K562 (cell line): ENCODE measurements around the gene SPTBN4. TPM values are rescaled to one million over a fixed set of nuclear protein-coding genes. Genes with fewer than 3 reads are reported as not detected.

Experiments used
- ATAC-seq: fragments of 200-7000 bp; cut with Tn5 transposase; 3 replicates; pipeline ENCODE4 v1.9.1; 2020; ENCODE audit warnings: moderate library complexity
- BruUV-seq: library from RNA; stranded (reverse); fragments of 400-500 nt; replicated peaks from 2 replicates; lab custom pipeline; 2021; lab: Mats Ljungman, UMichigan
- CTCF ChIA-PET: fragments of 300-600 bp; formaldehyde crosslinking; extraction: SDS; loops from one replicate; lab custom pipeline; 2021; ENCODE audit warnings: low intra/inter-chr PET ratio; lab: Yijun Ruan, JAX
- POLR2A ChIA-PET: fragments of 300-600, 350-650 bp; sonication (Branson Sonifier 250); formaldehyde crosslinking; extraction: SDS; loops from one replicate; lab custom pipeline; 2021; ENCODE audit warnings: antibody characterized with exemption, inconsistent platforms; lab: Yijun Ruan, JAX
- DNase-seq, 4 experiments: peaks; one replicate each; pipeline versions ENCODE4 v3.0.0 to v3.0.0-alpha.2; 2011 to 2018; ENCODE audit warnings: low spot score in 3 of 4, mixed read lengths in 3 of 4; ENCODE audit errors: extremely low read depth in 1 of 4
- FAIRE-seq: peaks from 2 replicates; lab custom pipeline; 2011; peaks lifted over from hg19 to GRCh38; lab: Jason Lieb, UNC
- H2AFZ ChIP-seq: 2 replicates; pipeline ENCODE4 v1.6.0; 2011; ENCODE audit warnings: low read depth, low read length, control low read depth, inconsistent platforms
- H3K27ac ChIP-seq: fragments of 200-600 bp; 3 replicates; pipeline ENCODE4 v1.8.0; 2011; ENCODE audit warnings: low read depth, mild to moderate bottlenecking, control low read depth, inconsistent platforms, low read length, moderate library complexity, mixed read lengths; ENCODE audit errors: extremely low read depth
- H3K27me3 ChIP-seq, 2 experiments: fragments of 300-600 bp in 1 of 2; 2 replicates in 1 of 2; 3 replicates in 1 of 2; pipeline versions ENCODE4 v1.6.0 to v1.8.0; 2011; ENCODE audit warnings: inconsistent platforms in 2 of 2, low read length in 2 of 2, mild to moderate bottlenecking in 1 of 2, mixed read lengths in 1 of 2, moderate library complexity in 1 of 2; ENCODE audit not compliant: control insufficient read depth in 2 of 2, insufficient read depth in 2 of 2
- H3K36me3 ChIP-seq: fragments of 300-600 bp; 3 replicates; pipeline ENCODE4 v1.8.0; 2011; ENCODE audit warnings: mild to moderate bottlenecking, low read length, inconsistent platforms; ENCODE audit not compliant: control insufficient read depth, insufficient read depth
- H3K4me1 ChIP-seq, 2 experiments: fragments of 200-600 bp in 1 of 2; replicated peaks in 1 of 2; 2 replicates in 1 of 2; 3 replicates in 1 of 2; pipeline versions ENCODE4 v1.5.1 to v1.8.0; 2011; ENCODE audit warnings: inconsistent platforms in 2 of 2, low read length in 2 of 2, mild to moderate bottlenecking in 1 of 2, mixed read lengths in 1 of 2, moderate library complexity in 1 of 2; ENCODE audit not compliant: control insufficient read depth in 2 of 2, insufficient read depth in 2 of 2
- H3K4me2 ChIP-seq: 2 replicates; pipeline ENCODE4 v1.6.1; 2011; ENCODE audit warnings: low read length, control low read depth, inconsistent platforms, mixed read lengths; ENCODE audit not compliant: insufficient read depth
- H3K4me3 ChIP-seq: fragments of 200-600 bp; sonication (generic), shearing (Covaris generic); 2 replicates; pipeline ENCODE4 v1.5.1; 2016; ENCODE audit warnings: control low read depth, inconsistent platforms
- H3K79me2 ChIP-seq: fragments of 200-600 bp; 3 replicates; pipeline ENCODE4 v1.8.0; 2011; ENCODE audit warnings: low read length, inconsistent platforms; ENCODE audit not compliant: control insufficient read depth, insufficient read depth
- H3K9ac ChIP-seq, 2 experiments: 2 replicates each; pipeline versions ENCODE4 v1.6.0 to v1.6.1; 2011; ENCODE audit warnings: low read depth in 2 of 2, low read length in 2 of 2, control low read depth in 1 of 2, inconsistent platforms in 1 of 2, mild to moderate bottlenecking in 1 of 2, mixed read lengths in 1 of 2; ENCODE audit not compliant: insufficient read depth in 1 of 2
- H3K9me1 ChIP-seq: one replicate; pipeline ENCODE4 v1.6.0; 2011; ENCODE audit warnings: inconsistent platforms, mild to moderate bottlenecking, low read length, moderate library complexity; ENCODE audit not compliant: control insufficient read depth, insufficient read depth
- H3K9me3 ChIP-seq: replicated peaks from 2 replicates; pipeline ENCODE4 v1.5.1; 2011; ENCODE audit warnings: low read depth, low read length, inconsistent platforms; ENCODE audit not compliant: control insufficient read depth, insufficient read depth
- H4K20me1 ChIP-seq: replicated peaks from 2 replicates; pipeline ENCODE4 v1.6.1; 2011; ENCODE audit warnings: low read length, inconsistent platforms, mixed read lengths; ENCODE audit not compliant: control insufficient read depth, insufficient read depth
- CBFA2T3 ChIP-seq: fragments of 450-650 bp; IDR thresholded peaks from 2 replicates; pipeline ENCODE4 v1.6.1; 2017
- CBX3 ChIP-seq, 2 experiments: IDR thresholded peaks; 1 replicate in 1 of 2; 2 replicates in 1 of 2; pipeline ENCODE4 v1.6.1; 2012; ENCODE audit warnings: inconsistent platforms in 2 of 2, low read length in 2 of 2, borderline replicate concordance in 1 of 2, control low read depth in 1 of 2
- FUS ChIP-seq: fragments of 200-400 bp; formaldehyde crosslinking; optimal IDR thresholded peaks from 2 replicates; pipeline ENCODE3; 2017; ENCODE audit warnings: low read depth, low read length
- GATA2 ChIP-seq: sonication (generic); formaldehyde crosslinking; IDR thresholded peaks from 2 replicates; pipeline ENCODE4 v1.4.0; 2020; ENCODE audit warnings: mild to moderate bottlenecking, missing genetic modification reagents
- GTF2E2 ChIP-seq: fragments of 200-800 bp; sonication (Bioruptor generic); IDR thresholded peaks from 2 replicates; pipeline ENCODE4 v1.6.1; 2016; ENCODE audit warnings: missing genetic modification characterization, missing compliant biosample characterization
- ID3 ChIP-seq, 2 experiments: fragments of 250-450 bp in 1 of 2; fragments of 450-650 bp in 1 of 2; sonication (Bioruptor Pico) in 1 of 2; IDR thresholded peaks; 2 replicates each; pipeline versions ENCODE4 v1.6.1 to v1.8.0; 2016 to 2021; ENCODE audit warnings: mild to moderate bottlenecking in 2 of 2, moderate library complexity in 2 of 2, missing compliant biosample characterization in 1 of 2, missing genetic modification characterization in 1 of 2
- NFYB ChIP-seq: IDR thresholded peaks from 2 replicates; pipeline ENCODE4 v1.6.1; 2011; ENCODE audit warnings: mild to moderate bottlenecking, moderate library complexity; ENCODE audit not compliant: insufficient read length; ENCODE audit errors: extremely low read depth
- POLR2B ChIP-seq: fragments of 450-650 bp; IDR thresholded peaks from 2 replicates; pipeline ENCODE4 v1.6.1; 2018; ENCODE audit warnings: low read depth; ENCODE audit not compliant: partially characterized antibody
- PPARD ChIP-seq: fragments of 250-450 bp; sonication (Bioruptor Pico); IDR thresholded peaks from 2 replicates; pipeline ENCODE4 v1.8.0; 2022; ENCODE audit warnings: inconsistent platforms, mild to moderate bottlenecking, moderate library complexity
- RAD51 ChIP-seq: fragments of 450-650 bp; IDR thresholded peaks from 2 replicates; pipeline ENCODE4 v1.7.1; 2016; ENCODE audit warnings: low read depth, mild to moderate bottlenecking, borderline replicate concordance
- TAF7 ChIP-seq: fragments of 450-650 bp; IDR thresholded peaks from 2 replicates; pipeline ENCODE4 v1.6.1; 2016; ENCODE audit warnings: missing genetic modification characterization, missing compliant biosample characterization
- USF1 ChIP-seq: sonication (generic); formaldehyde crosslinking; IDR thresholded peaks from 2 replicates; pipeline ENCODE4 v1.9.0; 2022; ENCODE audit warnings: mild to moderate bottlenecking, missing genetic modification reagents
- ZBTB7A ChIP-seq: IDR thresholded peaks from 2 replicates; pipeline ENCODE4 v1.6.1; 2011; ENCODE audit warnings: low read depth, mild to moderate bottlenecking, low read length, moderate library complexity, borderline replicate concordance; ENCODE audit not compliant: control insufficient read depth
- ZNF174 ChIP-seq: fragments of 250-450 bp; sonication (Bioruptor Pico); IDR thresholded peaks from 2 replicates; pipeline ENCODE4 v1.4.0; 2020; ENCODE audit warnings: mild to moderate bottlenecking
- ZNF77 ChIP-seq: fragments of 250-450 bp; sonication (Bioruptor Pico); IDR thresholded peaks from 2 replicates; pipeline ENCODE4 v1.5.0; 2020
- WGBS: fragments of 100-300 bp; shearing (Covaris generic); methylation state at CpG from one replicate; pipeline ENCODE4 v1.1.6; 2016; ENCODE audit warnings: low coverage, mixed read lengths; ENCODE audit not compliant: insufficient coverage; ENCODE audit errors: missing lambda C conversion rate; 5-methylcytosine and 5-hydroxymethylcytosine counted together
- in situ Hi-C: fragments of 300-500 bp; cut with MboI; formaldehyde crosslinking; loops from 4 replicates; pipeline ENCODE4 v1.15.0; 2018; ENCODE audit warnings: inconsistent platforms, mixed read lengths
- intact Hi-C: fragments of 100-400 bp; cut with micrococcal nuclease; formaldehyde crosslinking; loops from 2 replicates; pipeline ENCODE4 v1.14.2; 2022
- polyA plus RNA-seq, 8 experiments: library from polyadenylated mRNA; depleted of rRNA in 4 of 8; stranded (reverse) in 5 of 8; unstranded in 3 of 8; fragments of >200 nt; fragmentation: Nextera tagmentation in 2 of 8; fragmentation: Illumina TruSeq in 1 of 8; extraction: Ambion mirVana in 2 of 8; extraction: Trizol in 1 of 8; gene quantifications; 2 replicates each; pipeline versions ENCODE4 v1.2.1 to v1.2.3, GENCODE V29; 2011 to 2014; ENCODE audit warnings: inconsistent platforms in 1 of 8, missing spikeins in 1 of 8
- total RNA-seq, 7 experiments: library from RNA; depleted of rRNA in 6 of 7; stranded (reverse); fragments of >200 nt in 6 of 7; fragmentation: Illumina TruSeq in 2 of 7; extraction: Trizol in 2 of 7; gene quantifications; 2 replicates each; pipeline versions ENCODE4 v1.2.1 to v1.2.3, GENCODE V29; 2011 to 2021; ENCODE audit warnings: low replicate concordance in 1 of 7
- TF ChIP-seq, protein P1 (sequence below): sonication (generic); formaldehyde crosslinking; IDR thresholded peaks from 2 replicates; pipeline ENCODE4 v1.4.0; 2020; ENCODE audit warnings: mild to moderate bottlenecking, missing genetic modification reagents

The SPTBN4 gene
- total and polyA plus RNA-seq, 9 of the 15 experiments (the other 6 are each of a cell fraction or from before 2014, with no cell fraction given) = 0.01 to 1.5 (median 0.86) TPM

- Histone ChIP-seq H2AFZ (no peak overlapping the region), H3K9ac (no peak overlapping the region), H3K9me3 (no peaks in the 10 kb centered on the region), H3K4me1 (peaks cover 11 to 50% of the 10 kb centered on the region in 2 experiments; a peak in 4 of 5 replicates), H3K4me3 (no peak overlapping the region), H3K27ac (no peak overlapping the region), H3K79me2 (peaks cover under 1% of the 10 kb centered on the region; the same call in 1 of the 3 replicates), H4K20me1 (no peaks in the 10 kb centered on the region), H3K4me2 (no peak overlapping the region), H3K27me3 (no peaks in the 10 kb centered on the region), H3K9me1 (no peaks in the 10 kb centered on the region), H3K36me3 (no peaks in the 10 kb centered on the region)
- BruUV-seq = no TSS peak
- WGBS = 70% methylated on average over 4 of the region's 4 CpGs
- FAIRE-seq (peak; percentile 84), DNase-seq (peak in 2 of 4 experiments; percentile 47 to 48), ATAC-seq (peak; percentile 70)
- intact Hi-C loops = no loop called here
- in situ Hi-C loops = no loop called here
- ChIA-PET CTCF (no interaction called here), POLR2A (interaction anchor here (0.7 to 0.8 kb wide), 2 partner anchors 104 to 128 kb away, joined by 3 to 4 read pairs; no protein-coding TSS in a partner anchor)
- TF ChIP-seq ID3 (CRISPR knock-in tag; IDR thresholded peaks at IDR 0.05) (no peak), ID3 (tag; IDR thresholded peaks at IDR 0.05) (no peak), ZNF174 (CRISPR knock-in tag) (no peak), USF1 (CRISPR knock-in tag) (peak; percentile 91), FUS (no peak), ZNF77 (no peak), NFYB (peak; percentile 62), PPARD (CRISPR knock-in tag) (no peak), CBFA2T3 (no peak), GTF2E2 (tag) (no peak), ZBTB7A (no peak), RAD51 (peak; percentile 86), TAF7 (no peak), POLR2B (no peak), CBX3 (IDR thresholded peaks at IDR 0.05; ENCODE audit: borderline replicate concordance in 1 of 2, low read length in 2 of 2) (no peak), GATA2 (CRISPR knock-in tag) (no peak)
- TF ChIP-seq, protein P1, sequence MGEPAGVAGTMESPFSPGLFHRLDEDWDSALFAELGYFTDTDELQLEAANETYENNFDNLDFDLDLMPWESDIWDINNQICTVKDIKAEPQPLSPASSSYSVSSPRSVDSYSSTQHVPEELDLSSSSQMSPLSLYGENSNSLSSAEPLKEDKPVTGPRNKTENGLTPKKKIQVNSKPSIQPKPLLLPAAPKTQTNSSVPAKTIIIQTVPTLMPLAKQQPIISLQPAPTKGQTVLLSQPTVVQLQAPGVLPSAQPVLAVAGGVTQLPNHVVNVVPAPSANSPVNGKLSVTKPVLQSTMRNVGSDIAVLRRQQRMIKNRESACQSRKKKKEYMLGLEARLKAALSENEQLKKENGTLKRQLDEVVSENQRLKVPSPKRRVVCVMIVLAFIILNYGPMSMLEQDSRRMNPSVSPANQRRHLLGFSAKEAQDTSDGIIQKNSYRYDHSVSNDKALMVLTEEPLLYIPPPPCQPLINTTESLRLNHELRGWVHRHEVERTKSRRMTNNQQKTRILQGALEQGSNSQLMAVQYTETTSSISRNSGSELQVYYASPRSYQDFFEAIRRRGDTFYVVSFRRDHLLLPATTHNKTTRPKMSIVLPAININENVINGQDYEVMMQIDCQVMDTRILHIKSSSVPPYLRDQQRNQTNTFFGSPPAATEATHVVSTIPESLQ (CRISPR knock-in tag) = no peak
Measured at GRCh38 chr19:40592170-40592569, 125.4 kb downstream of the SPTBN4 start.
